ENCODE measurements around the gene PTPRM.
A peak's percentile ranks its signal among the peaks of the same experiment; 100 is the strongest.

- TF ChIP-seq CTCF (IDR thresholded peaks at IDR 0.05): peak in 1 of 6 experiments; percentile 4
- TF ChIP-seq POLR2A (IDR thresholded peaks at IDR 0.05): no peak
Observed at GRCh38 chr18:7749510-7749981, 182.4 kb downstream of the PTPRM start.
